ENCODE data around the gene PRELID2.

DNA sequence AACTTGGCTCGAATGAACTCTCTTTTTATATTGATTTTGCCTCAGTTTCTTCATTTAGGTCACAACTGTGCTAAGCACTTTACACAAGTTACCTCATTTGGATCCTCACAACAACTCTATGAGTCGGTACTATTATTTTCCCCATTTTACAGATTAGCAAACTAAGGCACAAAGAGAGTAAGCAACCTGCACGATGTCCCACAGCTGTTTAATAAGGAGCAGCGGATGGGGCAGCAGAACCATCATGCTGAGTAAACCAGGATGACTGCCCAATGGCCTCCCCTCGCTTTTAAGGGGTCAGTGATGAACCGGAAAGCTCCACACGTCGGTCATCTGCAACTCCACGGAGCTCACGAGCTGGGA lies 607 bp downstream of the PRELID2 start:
- TF ChIP-seq CSDC2 (CRISPR knock-in tag; IDR thresholded peaks at IDR 0.05) (no peak), ZFP30 (CRISPR knock-in tag; IDR thresholded peaks at IDR 0.05) (no peak), OSR1 (CRISPR knock-in tag; IDR thresholded peaks at IDR 0.05) (no peak), CREB5 (CRISPR knock-in tag; IDR thresholded peaks at IDR 0.05; ENCODE audit: low read depth) (no peak), ZNF8 (CRISPR knock-in tag; IDR thresholded peaks at IDR 0.05) (no peak), TSHZ2 (CRISPR knock-in tag; IDR thresholded peaks at IDR 0.05) (no peak)
